Endothelial cell of umbilical vein (primary cell): Measurements from ENCODE around the gene PDE7B.

Source experiments
- POLR2AphosphoS5 ChIP-seq: IDR thresholded peaks from 2 replicates; pipeline ENCODE4 v1.6.1; 2012; ENCODE audit warnings: low read depth, mild to moderate bottlenecking, control low read depth, low read length, moderate library complexity; ENCODE audit not compliant: insufficient read depth
- TF ChIP-seq, protein P1 (sequence below), 2 donors: IDR thresholded peaks; 1 replicate in 1 of 2; 2 replicates in 1 of 2; pipeline ENCODE4 v1.5.1; 2011; ENCODE audit warnings: low read length in 2 of 2, mild to moderate bottlenecking in 2 of 2, moderate library complexity in 2 of 2, control low read depth in 1 of 2, inconsistent platforms in 1 of 2, low read depth in 1 of 2; ENCODE audit not compliant: insufficient read depth in 1 of 2; ENCODE audit errors: extremely low read depth in 1 of 2

- TF ChIP-seq, protein P1, sequence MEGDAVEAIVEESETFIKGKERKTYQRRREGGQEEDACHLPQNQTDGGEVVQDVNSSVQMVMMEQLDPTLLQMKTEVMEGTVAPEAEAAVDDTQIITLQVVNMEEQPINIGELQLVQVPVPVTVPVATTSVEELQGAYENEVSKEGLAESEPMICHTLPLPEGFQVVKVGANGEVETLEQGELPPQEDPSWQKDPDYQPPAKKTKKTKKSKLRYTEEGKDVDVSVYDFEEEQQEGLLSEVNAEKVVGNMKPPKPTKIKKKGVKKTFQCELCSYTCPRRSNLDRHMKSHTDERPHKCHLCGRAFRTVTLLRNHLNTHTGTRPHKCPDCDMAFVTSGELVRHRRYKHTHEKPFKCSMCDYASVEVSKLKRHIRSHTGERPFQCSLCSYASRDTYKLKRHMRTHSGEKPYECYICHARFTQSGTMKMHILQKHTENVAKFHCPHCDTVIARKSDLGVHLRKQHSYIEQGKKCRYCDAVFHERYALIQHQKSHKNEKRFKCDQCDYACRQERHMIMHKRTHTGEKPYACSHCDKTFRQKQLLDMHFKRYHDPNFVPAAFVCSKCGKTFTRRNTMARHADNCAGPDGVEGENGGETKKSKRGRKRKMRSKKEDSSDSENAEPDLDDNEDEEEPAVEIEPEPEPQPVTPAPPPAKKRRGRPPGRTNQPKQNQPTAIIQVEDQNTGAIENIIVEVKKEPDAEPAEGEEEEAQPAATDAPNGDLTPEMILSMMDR (IDR thresholded peaks at IDR 0.05; ENCODE audit: extremely low read depth in 1 of 2, insufficient read depth in 1 of 2, low read depth in 1 of 2, low read length in 2 of 2) = no peak
- TF ChIP-seq POLR2AphosphoS5 = no peak
Observed at GRCh38 chr6:136058852-136059251, 207.4 kb downstream of the PDE7B start.
